Measurements from ENCODE around the gene CPLANE2.

GRCh38 chr1:16189003-16189402, 48.0 kb downstream of the CPLANE2 start:
- TF ChIP-seq CTCF (IDR thresholded peaks at IDR 0.05) (no peak), EZH2 (IDR thresholded peaks at IDR 0.05) (no peak), EZH2phosphoT487 (IDR thresholded peaks at IDR 0.05) (no peak)

Data from neural progenitor cell (in vitro differentiated cells).